ENCODE data around the gene CKAP2. TPM values are rescaled to one million over a fixed set of nuclear protein-coding genes. Genes with fewer than 3 reads are reported as not detected.

CKAP2 gene
- total and polyA plus RNA-seq, 4 donors, result 2.4 to 40.9 (median 2.8) TPM

DNA sequence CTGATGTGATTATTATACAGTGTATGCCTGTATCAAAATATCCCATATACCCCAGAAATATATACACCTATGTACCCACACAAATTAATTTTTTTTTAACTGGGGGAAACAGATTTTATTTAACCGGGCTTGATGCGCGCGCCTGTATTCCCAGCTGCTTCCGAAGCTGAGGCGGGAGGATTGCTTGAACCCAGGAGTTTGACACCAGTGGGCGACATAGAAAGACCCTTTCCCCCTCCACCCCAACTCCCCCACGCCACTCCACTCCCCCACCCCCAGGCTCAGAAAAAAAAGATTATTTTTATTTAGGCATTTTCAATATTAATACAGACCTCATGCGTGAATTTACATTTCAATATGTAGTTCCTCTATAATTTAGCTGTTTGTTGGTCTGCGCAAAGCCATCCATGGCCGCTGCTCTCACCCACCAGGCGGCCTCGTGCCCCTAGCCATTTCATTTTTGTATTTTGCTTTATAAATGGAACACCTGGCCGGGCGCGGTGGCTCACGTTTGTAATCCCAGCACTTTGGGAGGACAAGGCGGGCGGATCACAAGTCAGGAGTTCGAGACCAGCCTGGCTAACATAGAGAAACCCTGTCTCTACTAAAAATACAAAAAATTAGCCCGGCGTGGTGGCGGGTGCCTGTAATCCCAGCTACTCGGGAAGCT is 4.0 kb upstream of the CKAP2 start:
- no peaks in the 10 kb centered on the region for H3K27me3 ChIP-seq (ENCODE audit: control insufficient read depth in 4 of 4, insufficient read depth in 4 of 4, low read length in 3 of 4)
- H3K4me1 ChIP-seq (ENCODE audit: control insufficient read depth in 4 of 4, insufficient read depth in 4 of 4, low read length in 3 of 4), result peaks cover 7 to 27% (median 17%) of the 10 kb centered on the region in 4 donors
- TF ChIP-seq RXRA (IDR thresholded peaks at IDR 0.05), result no peak
- no peak for TF ChIP-seq GABPA (IDR thresholded peaks at IDR 0.05 in 1 of 2, conservative IDR thresholded peaks at IDR 0.05 in 1 of 2)
- no peak for TF ChIP-seq FOXA1 (IDR thresholded peaks at IDR 0.05)
- no peak for TF ChIP-seq JUND (IDR thresholded peaks at IDR 0.05)
- TF ChIP-seq, protein P1, sequence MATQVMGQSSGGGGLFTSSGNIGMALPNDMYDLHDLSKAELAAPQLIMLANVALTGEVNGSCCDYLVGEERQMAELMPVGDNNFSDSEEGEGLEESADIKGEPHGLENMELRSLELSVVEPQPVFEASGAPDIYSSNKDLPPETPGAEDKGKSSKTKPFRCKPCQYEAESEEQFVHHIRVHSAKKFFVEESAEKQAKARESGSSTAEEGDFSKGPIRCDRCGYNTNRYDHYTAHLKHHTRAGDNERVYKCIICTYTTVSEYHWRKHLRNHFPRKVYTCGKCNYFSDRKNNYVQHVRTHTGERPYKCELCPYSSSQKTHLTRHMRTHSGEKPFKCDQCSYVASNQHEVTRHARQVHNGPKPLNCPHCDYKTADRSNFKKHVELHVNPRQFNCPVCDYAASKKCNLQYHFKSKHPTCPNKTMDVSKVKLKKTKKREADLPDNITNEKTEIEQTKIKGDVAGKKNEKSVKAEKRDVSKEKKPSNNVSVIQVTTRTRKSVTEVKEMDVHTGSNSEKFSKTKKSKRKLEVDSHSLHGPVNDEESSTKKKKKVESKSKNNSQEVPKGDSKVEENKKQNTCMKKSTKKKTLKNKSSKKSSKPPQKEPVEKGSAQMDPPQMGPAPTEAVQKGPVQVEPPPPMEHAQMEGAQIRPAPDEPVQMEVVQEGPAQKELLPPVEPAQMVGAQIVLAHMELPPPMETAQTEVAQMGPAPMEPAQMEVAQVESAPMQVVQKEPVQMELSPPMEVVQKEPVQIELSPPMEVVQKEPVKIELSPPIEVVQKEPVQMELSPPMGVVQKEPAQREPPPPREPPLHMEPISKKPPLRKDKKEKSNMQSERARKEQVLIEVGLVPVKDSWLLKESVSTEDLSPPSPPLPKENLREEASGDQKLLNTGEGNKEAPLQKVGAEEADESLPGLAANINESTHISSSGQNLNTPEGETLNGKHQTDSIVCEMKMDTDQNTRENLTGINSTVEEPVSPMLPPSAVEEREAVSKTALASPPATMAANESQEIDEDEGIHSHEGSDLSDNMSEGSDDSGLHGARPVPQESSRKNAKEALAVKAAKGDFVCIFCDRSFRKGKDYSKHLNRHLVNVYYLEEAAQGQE (IDR thresholded peaks at IDR 0.05), result no peak
- no peak for TF ChIP-seq RAD21 (IDR thresholded peaks at IDR 0.05)
- no peak for TF ChIP-seq FOXA2 (IDR thresholded peaks at IDR 0.05)
- no peak for TF ChIP-seq TAF1 (conservative IDR thresholded peaks at IDR 0.05)
- no peak for TF ChIP-seq HNF4A (conservative IDR thresholded peaks at IDR 0.05)
- no peak for TF ChIP-seq SP1 (IDR thresholded peaks at IDR 0.05)
- no peak for TF ChIP-seq NR2F2 (IDR thresholded peaks at IDR 0.05)
- TF ChIP-seq HNF4G (IDR thresholded peaks at IDR 0.05), result no peak
- TF ChIP-seq EGR1 (IDR thresholded peaks at IDR 0.05; ENCODE audit: low read depth in 2 of 2), result no peak
- TF ChIP-seq, protein P2, sequence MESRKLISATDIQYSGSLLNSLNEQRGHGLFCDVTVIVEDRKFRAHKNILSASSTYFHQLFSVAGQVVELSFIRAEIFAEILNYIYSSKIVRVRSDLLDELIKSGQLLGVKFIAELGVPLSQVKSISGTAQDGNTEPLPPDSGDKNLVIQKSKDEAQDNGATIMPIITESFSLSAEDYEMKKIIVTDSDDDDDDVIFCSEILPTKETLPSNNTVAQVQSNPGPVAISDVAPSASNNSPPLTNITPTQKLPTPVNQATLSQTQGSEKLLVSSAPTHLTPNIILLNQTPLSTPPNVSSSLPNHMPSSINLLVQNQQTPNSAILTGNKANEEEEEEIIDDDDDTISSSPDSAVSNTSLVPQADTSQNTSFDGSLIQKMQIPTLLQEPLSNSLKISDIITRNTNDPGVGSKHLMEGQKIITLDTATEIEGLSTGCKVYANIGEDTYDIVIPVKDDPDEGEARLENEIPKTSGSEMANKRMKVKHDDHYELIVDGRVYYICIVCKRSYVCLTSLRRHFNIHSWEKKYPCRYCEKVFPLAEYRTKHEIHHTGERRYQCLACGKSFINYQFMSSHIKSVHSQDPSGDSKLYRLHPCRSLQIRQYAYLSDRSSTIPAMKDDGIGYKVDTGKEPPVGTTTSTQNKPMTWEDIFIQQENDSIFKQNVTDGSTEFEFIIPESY (IDR thresholded peaks at IDR 0.05), result no peak
- no peak overlapping the region for H3K9ac ChIP-seq (ENCODE audit: low read depth in 1 of 2, low read length in 2 of 2)
- no peaks in the 10 kb centered on the region for H3K9me3 ChIP-seq (ENCODE audit: control insufficient read depth in 4 of 4, low read length in 3 of 4)
- DNase-seq (ENCODE audit: low spot score), result no peak
- no peak overlapping the region for H3K27ac ChIP-seq (ENCODE audit: low read depth in 1 of 2, low read length in 2 of 2)
- no peak overlapping the region for H3K4me3 ChIP-seq (ENCODE audit: low read depth in 1 of 3, low read length in 3 of 3)
- no peaks in the 10 kb centered on the region for H3K36me3 ChIP-seq (ENCODE audit: control insufficient read depth in 4 of 4, insufficient read depth in 3 of 4, low read depth in 1 of 4, low read length in 3 of 4)
- WGBS, result 89% methylated on average over 24 of the region's 24 CpGs

DNA sequence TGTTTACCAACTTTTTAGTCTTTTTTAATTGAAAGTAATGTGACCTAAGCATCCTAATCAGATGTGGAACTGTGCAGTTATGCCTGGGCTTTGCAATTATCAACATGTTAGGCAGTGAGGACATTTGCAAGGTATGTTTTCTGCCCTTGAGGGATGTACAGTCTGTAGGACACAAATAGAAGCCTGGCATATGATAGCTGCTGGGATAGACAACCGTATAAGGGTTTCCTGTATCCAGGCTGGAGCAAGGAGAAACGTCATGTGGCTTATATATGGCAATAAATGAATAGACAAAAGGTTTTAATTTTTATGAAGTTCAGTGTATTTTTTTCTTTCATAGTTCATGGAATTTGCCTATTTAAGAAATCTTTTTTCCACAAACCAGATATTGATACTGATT is 2.8 kb upstream of the CKAP2 start:
- no peak for DNase-seq (ENCODE audit: low spot score)
- H3K27me3 ChIP-seq (ENCODE audit: control insufficient read depth in 4 of 4, insufficient read depth in 4 of 4, low read length in 3 of 4), result no peaks in the 10 kb centered on the region
- TF ChIP-seq FOXA1 (IDR thresholded peaks at IDR 0.05) (no peak), FOXA2 (IDR thresholded peaks at IDR 0.05) (no peak), EGR1 (IDR thresholded peaks at IDR 0.05; ENCODE audit: low read depth in 2 of 2) (no peak), TAF1 (conservative IDR thresholded peaks at IDR 0.05) (no peak)
- TF ChIP-seq, protein P1 (IDR thresholded peaks at IDR 0.05), result no peak
- H3K4me3 ChIP-seq (ENCODE audit: low read depth in 1 of 3, low read length in 3 of 3), result no peak overlapping the region
- H3K27ac ChIP-seq (ENCODE audit: low read depth in 1 of 2, low read length in 2 of 2), result no peak overlapping the region
- 77% methylated on average over 2 of the region's 2 CpGs for WGBS
- H3K9ac ChIP-seq (ENCODE audit: low read depth in 1 of 2, low read length in 2 of 2), result no peak overlapping the region
- peaks cover 7 to 32% (median 19%) of the 10 kb centered on the region in 4 donors for H3K4me1 ChIP-seq (ENCODE audit: control insufficient read depth in 4 of 4, insufficient read depth in 4 of 4, low read length in 3 of 4)
- no peaks in the 10 kb centered on the region for H3K9me3 ChIP-seq (ENCODE audit: control insufficient read depth in 4 of 4, low read length in 3 of 4)
- no peaks in the 10 kb centered on the region for H3K36me3 ChIP-seq (ENCODE audit: control insufficient read depth in 4 of 4, insufficient read depth in 3 of 4, low read depth in 1 of 4, low read length in 3 of 4)
